WTC11 (cell line): ENCODE measurements around the gene CYP2A7. TPM values are rescaled to one million over a fixed set of nuclear protein-coding genes. Genes with fewer than 3 reads are reported as not detected.
"Not testable (repeated sequence)": the region's sequence is repeated elsewhere in the genome, so short reads cannot be mapped to it uniquely, and the experiment has no call there.

Experiments used
- ATAC-seq: fragments of 200-7000 bp; cut with Tn5 transposase; 2 replicates; pipeline ENCODE4 v1.10.0; 2021; ENCODE audit warnings: mild to moderate bottlenecking, moderate library complexity
- CTCF ChIA-PET: fragments of 300-600 bp; sonication (Branson Sonifier 250); formaldehyde crosslinking; loops from one replicate; lab custom pipeline; 2021; ENCODE audit warnings: antibody characterized with exemption; lab: Charles Lee
- POLR2A ChIA-PET: fragments of 350-600 bp; sonication (Branson Sonifier 250); formaldehyde crosslinking; loops from one replicate; lab custom pipeline; 2021; ENCODE audit warnings: antibody characterized with exemption; lab: Charles Lee
- DNase-seq: peaks from one replicate; pipeline ENCODE4 v3.0.0; 2021; ENCODE audit warnings: low spot score
- H3K27ac Mint-ChIP-seq: 2 replicates; pipeline ENCODE4 v1.8.0; 2021; ENCODE audit warnings: mixed read lengths
- H3K27me3 Mint-ChIP-seq: 2 replicates; pipeline ENCODE4 v1.8.0; 2021; ENCODE audit warnings: low read depth, mild to moderate bottlenecking, moderate library complexity, mixed read lengths
- H3K36me3 Mint-ChIP-seq: 2 replicates; pipeline ENCODE4 v1.8.0; 2021; ENCODE audit warnings: mixed read lengths
- H3K4me1 Mint-ChIP-seq: 2 replicates; pipeline ENCODE4 v1.8.0; 2022; ENCODE audit warnings: mixed read lengths
- H3K4me3 Mint-ChIP-seq: 2 replicates; pipeline ENCODE4 v1.8.0; 2021; ENCODE audit warnings: mild to moderate bottlenecking, moderate library complexity, mixed read lengths
- H3K9me3 Mint-ChIP-seq: 2 replicates; pipeline ENCODE4 v1.8.0; 2021; ENCODE audit warnings: mixed read lengths
- FOXP1 ChIP-seq: sonication (generic); formaldehyde crosslinking; IDR thresholded peaks from 2 replicates; pipeline ENCODE4 v1.8.0; 2022; ENCODE audit warnings: missing genetic modification reagents, mild to moderate bottlenecking, moderate library complexity, borderline replicate concordance
- GRHL2 ChIP-seq: fragments of 250-450 bp; sonication (Bioruptor Pico); IDR thresholded peaks from 2 replicates; pipeline ENCODE4 v1.8.0; 2022; ENCODE audit warnings: mild to moderate bottlenecking, moderate library complexity; ENCODE audit not compliant: insufficient replicate concordance, severe bottlenecking
- NFYB ChIP-seq: sonication (generic); formaldehyde crosslinking; conservative IDR thresholded peaks from 2 replicates; pipeline ENCODE4 v1.8.0; 2022; ENCODE audit warnings: low read depth, missing genetic modification reagents
- NR2C2 ChIP-seq: sonication (generic); formaldehyde crosslinking; IDR thresholded peaks from 2 replicates; pipeline ENCODE4 v1.8.0; 2022; ENCODE audit warnings: mild to moderate bottlenecking, missing genetic modification reagents
- RELA ChIP-seq: sonication (generic); formaldehyde crosslinking; IDR thresholded peaks from 2 replicates; pipeline ENCODE4 v1.8.1; 2022; ENCODE audit warnings: missing genetic modification reagents, mild to moderate bottlenecking, borderline replicate concordance
- RORB ChIP-seq: fragments of 250-450 bp; sonication (Bioruptor Pico); IDR thresholded peaks from 2 replicates; pipeline ENCODE4 v1.9.0; 2021; ENCODE audit warnings: mild to moderate bottlenecking
- SP1 ChIP-seq: sonication (generic); formaldehyde crosslinking; conservative IDR thresholded peaks from 2 replicates; pipeline ENCODE4 v1.8.1; 2022; ENCODE audit warnings: missing genetic modification reagents
- ZNF219 ChIP-seq: sonication (generic); formaldehyde crosslinking; IDR thresholded peaks from 2 replicates; pipeline ENCODE4 v1.8.0; 2023; ENCODE audit warnings: missing genetic modification reagents, mild to moderate bottlenecking, borderline replicate concordance
- ZNF263 ChIP-seq: sonication (generic); formaldehyde crosslinking; IDR thresholded peaks from 2 replicates; pipeline ENCODE4 v1.8.1; 2022; ENCODE audit warnings: low read depth, mild to moderate bottlenecking, moderate library complexity, missing genetic modification reagents
- total RNA-seq: library from RNA; stranded (reverse); gene quantifications from 3 replicates; pipeline ENCODE4 v1.2.3, GENCODE V29; 2021
- TF ChIP-seq, protein P1 (sequence below): sonication (generic); formaldehyde crosslinking; IDR thresholded peaks from 2 replicates; pipeline ENCODE4 v1.8.1; 2022; ENCODE audit warnings: mild to moderate bottlenecking, missing genetic modification reagents, moderate library complexity, borderline replicate concordance
- TF ChIP-seq, protein P2 (sequence below): sonication (generic); formaldehyde crosslinking; IDR thresholded peaks from 2 replicates; pipeline ENCODE4 v1.8.1; 2022; ENCODE audit warnings: low read depth, missing genetic modification reagents, borderline replicate concordance
- TF ChIP-seq, protein P3 (sequence below): sonication (generic); formaldehyde crosslinking; IDR thresholded peaks from 2 replicates; pipeline ENCODE4 v1.8.0; 2022; ENCODE audit warnings: mild to moderate bottlenecking, missing genetic modification reagents
- TF ChIP-seq, protein P4 (sequence below): sonication (generic); formaldehyde crosslinking; IDR thresholded peaks from 2 replicates; pipeline ENCODE4 v1.8.1; 2023; ENCODE audit warnings: mild to moderate bottlenecking, moderate library complexity, missing genetic modification reagents
- TF ChIP-seq, protein P5 (sequence below): sonication (generic); formaldehyde crosslinking; IDR thresholded peaks from 2 replicates; pipeline ENCODE4 v1.8.0; 2023; ENCODE audit warnings: missing genetic modification reagents
- TF ChIP-seq, protein P6 (sequence below): sonication (generic); formaldehyde crosslinking; IDR thresholded peaks from 2 replicates; pipeline ENCODE4 v1.8.0; 2022; ENCODE audit warnings: mild to moderate bottlenecking, missing genetic modification reagents

Gene CYP2A7
- total RNA-seq, 1 experiment from 2014 or later: not detected

DNA sequence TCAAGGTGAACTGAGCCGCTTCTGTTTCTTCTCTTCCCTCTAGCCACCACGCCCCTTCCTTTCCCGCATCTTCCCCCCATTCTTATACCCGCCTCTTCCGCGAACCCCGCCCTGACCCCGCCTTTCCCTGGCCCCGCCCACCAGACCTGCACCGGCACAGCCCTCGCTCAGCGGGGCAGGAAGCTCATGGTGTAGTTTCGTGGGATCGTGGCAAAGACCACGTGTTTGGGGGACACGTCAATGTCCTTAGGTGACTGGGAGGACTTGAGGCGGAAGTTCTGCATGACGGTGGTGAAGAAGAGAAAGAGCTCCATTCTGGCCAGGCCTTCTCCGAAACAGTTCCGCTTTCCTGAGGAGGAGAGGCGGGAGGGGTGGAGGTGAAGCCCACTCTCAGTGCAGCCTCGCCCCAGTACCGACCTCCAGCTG is 6.5 kb downstream of the CYP2A7 start:
- H3K9me3 Mint-ChIP-seq, POLR2A ChIA-PET, H3K27ac Mint-ChIP-seq, H3K36me3 Mint-ChIP-seq, H3K4me1 Mint-ChIP-seq: not testable (repeated sequence)
- TF ChIP-seq SP1: 0 out of 2 replicates have a peak, but pooled peaks have one; percentile 24
- CTCF ChIA-PET: interaction anchor here (0.6 kb wide), 1 partner anchor 473 kb away, joined by 3 read pairs; no protein-coding TSS in a partner anchor
- ATAC-seq (peak; percentile 93), DNase-seq (peak; percentile 84)
- Mint-ChIP-seq H3K27me3 (peaks cover 73% of the 10 kb centered on the region), H3K4me3 (peak overlapping the region; percentile 51)

DNA sequence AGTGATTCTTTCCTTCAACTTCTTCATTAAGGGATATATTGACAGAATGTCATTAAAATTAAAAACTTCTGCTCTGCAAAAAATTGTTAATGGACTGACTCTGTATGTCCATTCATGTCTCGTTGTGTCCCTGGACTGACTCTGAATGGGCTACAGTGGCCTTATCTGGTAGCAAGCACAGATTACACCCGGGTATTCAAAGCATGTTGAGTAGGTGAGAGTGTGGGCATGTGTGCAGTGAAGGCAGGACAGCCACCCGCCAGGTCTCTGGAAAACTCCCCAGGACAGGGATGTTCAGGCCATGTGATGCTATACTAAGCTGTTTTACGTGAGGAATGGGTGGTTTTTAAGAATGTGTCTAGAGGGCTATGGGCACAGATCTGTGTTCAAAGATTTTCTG is 7.2 kb downstream of the CYP2A7 start:
- CTCF ChIA-PET, H3K27ac Mint-ChIP-seq, DNase-seq, ATAC-seq, H3K9me3 Mint-ChIP-seq, POLR2A ChIA-PET, H3K4me3 Mint-ChIP-seq, H3K36me3 Mint-ChIP-seq, H3K4me1 Mint-ChIP-seq: not testable (repeated sequence)
- peaks cover 73% of the 10 kb centered on the region for H3K27me3 Mint-ChIP-seq

DNA sequence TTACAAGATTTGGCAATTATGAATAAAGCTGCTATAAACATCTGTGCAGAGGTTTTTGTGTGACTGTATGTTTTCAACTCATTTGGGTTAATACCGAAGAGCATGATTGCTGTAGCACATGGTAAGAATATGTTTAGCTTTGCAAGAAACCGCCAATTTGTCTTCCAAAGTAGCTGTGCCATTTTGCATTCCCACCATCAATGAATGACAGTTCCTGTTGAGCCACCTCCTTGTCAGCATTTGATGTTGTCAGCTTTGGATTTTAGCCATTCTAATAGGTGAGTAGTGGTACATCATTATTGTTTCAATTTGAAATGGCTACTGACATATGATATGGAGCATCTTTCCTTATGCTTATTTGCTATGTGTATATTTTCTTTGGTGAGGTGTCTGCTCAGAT is 8.2 kb downstream of the CYP2A7 start:
- H3K27me3 Mint-ChIP-seq: peaks cover 63% of the 10 kb centered on the region
- ATAC-seq, H3K4me1 Mint-ChIP-seq, CTCF ChIA-PET, H3K9me3 Mint-ChIP-seq, DNase-seq, H3K4me3 Mint-ChIP-seq, H3K36me3 Mint-ChIP-seq, H3K27ac Mint-ChIP-seq, POLR2A ChIA-PET: not testable (repeated sequence)

DNA sequence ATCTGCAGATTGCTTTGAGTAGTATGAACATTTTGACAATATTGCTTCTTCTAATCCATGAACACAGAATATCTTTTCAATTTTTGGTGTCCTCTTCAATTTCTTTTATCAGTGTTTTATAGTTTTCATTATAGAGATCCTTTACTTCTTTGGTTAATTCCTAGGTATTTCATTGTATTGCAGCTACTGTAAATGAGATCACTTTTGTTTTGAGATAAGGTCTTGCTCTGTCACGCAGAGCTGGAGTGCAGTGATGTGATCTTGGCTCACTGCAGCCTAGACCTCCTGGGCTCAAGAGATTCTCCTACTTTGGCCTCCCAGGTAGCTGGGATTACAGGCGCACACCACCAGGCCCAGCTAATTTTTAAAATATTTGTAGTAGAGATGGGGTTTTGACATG is 9.8 kb downstream of the CYP2A7 start:
- CTCF ChIA-PET: no interaction called here
- DNase-seq: no peak
- peaks cover 3% of the 10 kb centered on the region; the same call in 1 of the 2 replicates for H3K9me3 Mint-ChIP-seq
- no peak for ATAC-seq
- no peak for TF ChIP-seq ZNF219 (CRISPR knock-in tag)
- TF ChIP-seq, protein P1, sequence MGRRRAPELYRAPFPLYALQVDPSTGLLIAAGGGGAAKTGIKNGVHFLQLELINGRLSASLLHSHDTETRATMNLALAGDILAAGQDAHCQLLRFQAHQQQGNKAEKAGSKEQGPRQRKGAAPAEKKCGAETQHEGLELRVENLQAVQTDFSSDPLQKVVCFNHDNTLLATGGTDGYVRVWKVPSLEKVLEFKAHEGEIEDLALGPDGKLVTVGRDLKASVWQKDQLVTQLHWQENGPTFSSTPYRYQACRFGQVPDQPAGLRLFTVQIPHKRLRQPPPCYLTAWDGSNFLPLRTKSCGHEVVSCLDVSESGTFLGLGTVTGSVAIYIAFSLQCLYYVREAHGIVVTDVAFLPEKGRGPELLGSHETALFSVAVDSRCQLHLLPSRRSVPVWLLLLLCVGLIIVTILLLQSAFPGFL: no peak
- no peak for TF ChIP-seq RELA
- TF ChIP-seq SP1: no peak
- no peak for TF ChIP-seq ZNF263 (CRISPR knock-in tag)
- TF ChIP-seq NFYB (CRISPR knock-in tag): no peak
- no peak for TF ChIP-seq RORB (CRISPR knock-in tag)
- TF ChIP-seq NR2C2 (CRISPR knock-in tag): no peak
- no peak for TF ChIP-seq FOXP1
- TF ChIP-seq, protein P2, sequence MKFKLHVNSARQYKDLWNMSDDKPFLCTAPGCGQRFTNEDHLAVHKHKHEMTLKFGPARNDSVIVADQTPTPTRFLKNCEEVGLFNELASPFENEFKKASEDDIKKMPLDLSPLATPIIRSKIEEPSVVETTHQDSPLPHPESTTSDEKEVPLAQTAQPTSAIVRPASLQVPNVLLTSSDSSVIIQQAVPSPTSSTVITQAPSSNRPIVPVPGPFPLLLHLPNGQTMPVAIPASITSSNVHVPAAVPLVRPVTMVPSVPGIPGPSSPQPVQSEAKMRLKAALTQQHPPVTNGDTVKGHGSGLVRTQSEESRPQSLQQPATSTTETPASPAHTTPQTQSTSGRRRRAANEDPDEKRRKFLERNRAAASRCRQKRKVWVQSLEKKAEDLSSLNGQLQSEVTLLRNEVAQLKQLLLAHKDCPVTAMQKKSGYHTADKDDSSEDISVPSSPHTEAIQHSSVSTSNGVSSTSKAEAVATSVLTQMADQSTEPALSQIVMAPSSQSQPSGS (CRISPR knock-in tag): no peak
- TF ChIP-seq, protein P3, sequence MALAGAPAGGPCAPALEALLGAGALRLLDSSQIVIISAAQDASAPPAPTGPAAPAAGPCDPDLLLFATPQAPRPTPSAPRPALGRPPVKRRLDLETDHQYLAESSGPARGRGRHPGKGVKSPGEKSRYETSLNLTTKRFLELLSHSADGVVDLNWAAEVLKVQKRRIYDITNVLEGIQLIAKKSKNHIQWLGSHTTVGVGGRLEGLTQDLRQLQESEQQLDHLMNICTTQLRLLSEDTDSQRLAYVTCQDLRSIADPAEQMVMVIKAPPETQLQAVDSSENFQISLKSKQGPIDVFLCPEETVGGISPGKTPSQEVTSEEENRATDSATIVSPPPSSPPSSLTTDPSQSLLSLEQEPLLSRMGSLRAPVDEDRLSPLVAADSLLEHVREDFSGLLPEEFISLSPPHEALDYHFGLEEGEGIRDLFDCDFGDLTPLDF: no peak
- TF ChIP-seq, protein P4, sequence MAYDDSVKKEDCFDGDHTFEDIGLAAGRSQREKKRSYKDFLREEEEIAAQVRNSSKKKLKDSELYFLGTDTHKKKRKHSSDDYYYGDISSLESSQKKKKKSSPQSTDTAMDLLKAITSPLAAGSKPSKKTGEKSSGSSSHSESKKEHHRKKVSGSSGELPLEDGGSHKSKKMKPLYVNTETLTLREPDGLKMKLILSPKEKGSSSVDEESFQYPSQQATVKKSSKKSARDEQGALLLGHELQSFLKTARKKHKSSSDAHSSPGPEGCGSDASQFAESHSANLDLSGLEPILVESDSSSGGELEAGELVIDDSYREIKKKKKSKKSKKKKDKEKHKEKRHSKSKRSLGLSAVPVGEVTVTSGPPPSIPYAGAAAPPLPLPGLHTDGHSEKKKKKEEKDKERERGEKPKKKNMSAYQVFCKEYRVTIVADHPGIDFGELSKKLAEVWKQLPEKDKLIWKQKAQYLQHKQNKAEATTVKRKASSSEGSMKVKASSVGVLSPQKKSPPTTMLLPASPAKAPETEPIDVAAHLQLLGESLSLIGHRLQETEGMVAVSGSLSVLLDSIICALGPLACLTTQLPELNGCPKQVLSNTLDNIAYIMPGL: no peak
- TF ChIP-seq GRHL2 (CRISPR knock-in tag): no peak
- TF ChIP-seq, protein P5, sequence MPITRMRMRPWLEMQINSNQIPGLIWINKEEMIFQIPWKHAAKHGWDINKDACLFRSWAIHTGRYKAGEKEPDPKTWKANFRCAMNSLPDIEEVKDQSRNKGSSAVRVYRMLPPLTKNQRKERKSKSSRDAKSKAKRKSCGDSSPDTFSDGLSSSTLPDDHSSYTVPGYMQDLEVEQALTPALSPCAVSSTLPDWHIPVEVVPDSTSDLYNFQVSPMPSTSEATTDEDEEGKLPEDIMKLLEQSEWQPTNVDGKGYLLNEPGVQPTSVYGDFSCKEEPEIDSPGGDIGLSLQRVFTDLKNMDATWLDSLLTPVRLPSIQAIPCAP: no peak
- TF ChIP-seq, protein P6, sequence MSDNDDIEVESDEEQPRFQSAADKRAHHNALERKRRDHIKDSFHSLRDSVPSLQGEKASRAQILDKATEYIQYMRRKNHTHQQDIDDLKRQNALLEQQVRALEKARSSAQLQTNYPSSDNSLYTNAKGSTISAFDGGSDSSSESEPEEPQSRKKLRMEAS: no peak
- POLR2A ChIA-PET: no interaction called here
- H3K4me3 Mint-ChIP-seq: no peak overlapping the region
- no peaks in the 10 kb centered on the region for H3K36me3 Mint-ChIP-seq
- H3K27me3 Mint-ChIP-seq: peaks cover 47% of the 10 kb centered on the region
- H3K27ac Mint-ChIP-seq: no peak overlapping the region
- no peaks in the 10 kb centered on the region; the same call in 1 of the 2 replicates for H3K4me1 Mint-ChIP-seq
